Upper lobe of left lung (tissue), 4 donors: ENCODE results near the gene MAP3K9.

ENCODE experiments used
- CTCF ChIP-seq, 6 experiments: fragments of 450-650 bp in 4 of 6; fragments of 200-600 bp in 2 of 6; sonication (generic) in 2 of 6; IDR thresholded peaks; one replicate each; pipeline ENCODE4 v1.5.1; 2016 to 2019; ENCODE audit warnings: antibody characterized with exemption in 6 of 6
- POLR2AphosphoS5 ChIP-seq, 2 donors: sonication (generic); formaldehyde crosslinking; IDR thresholded peaks; one replicate each; pipeline ENCODE4 v1.5.1; 2017; ENCODE audit warnings: antibody characterized with exemption in 2 of 2

DNA sequence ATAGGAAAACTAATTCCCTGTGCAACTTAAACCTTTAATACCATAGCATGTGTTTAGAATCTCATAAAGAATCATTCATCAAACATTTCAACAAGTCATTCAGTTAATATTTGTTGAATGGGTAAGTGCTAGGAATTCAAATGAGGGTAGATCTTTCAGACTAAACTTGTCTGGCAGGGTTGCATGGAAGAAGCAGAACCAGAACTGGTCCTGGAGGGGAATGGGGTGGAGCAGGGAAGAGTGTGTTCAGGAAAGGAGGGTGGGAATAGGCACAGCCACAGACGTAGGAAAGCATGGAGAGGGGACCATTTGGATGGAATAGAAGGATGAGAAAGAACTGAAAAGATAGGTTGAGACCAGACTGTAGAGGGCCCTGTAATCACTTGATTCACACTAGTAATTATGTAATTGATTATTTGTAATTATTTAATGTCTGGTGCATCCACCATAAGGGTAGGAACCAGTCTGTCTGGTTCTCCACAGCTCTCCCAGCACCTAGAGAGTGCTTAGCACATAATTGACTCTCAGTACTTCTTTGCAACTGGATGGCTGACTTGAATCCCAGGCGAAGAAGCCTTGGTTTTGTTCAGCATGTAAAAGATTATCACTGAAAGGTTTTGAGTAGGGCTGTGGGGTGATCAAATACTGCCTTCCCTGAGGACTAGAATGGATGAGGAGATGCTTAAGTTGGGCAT lies 3.0 kb upstream of the MAP3K9 start:
- no peak for TF ChIP-seq POLR2AphosphoS5 (IDR thresholded peaks at IDR 0.05)
- TF ChIP-seq CTCF (IDR thresholded peaks at IDR 0.05): no peak
